Measurements from ENCODE around the gene ORC5. TPM values are rescaled to one million over a fixed set of nuclear protein-coding genes. Genes with fewer than 3 reads are reported as not detected.
"Not testable (repeated sequence)": the region's sequence is repeated elsewhere in the genome, so short reads cannot be mapped to it uniquely, and the experiment has no call there.

Gene ORC5
- total RNA-seq, 1 donor from 2014 or later = 16.7 TPM

GRCh38 chr7:104242638-104243037 is 34.8 kb upstream of the ORC5 start:
- Histone ChIP-seq H3K4me3 (ENCODE audit: low read depth, low read length) (no peak overlapping the region), H3K36me3 (ENCODE audit: control insufficient read depth, insufficient read depth, low read length) (no peaks in the 10 kb centered on the region), H3K27me3 (ENCODE audit: control insufficient read depth, insufficient read depth, low read length) (peaks cover 2% of the 10 kb centered on the region)
- TF ChIP-seq CTCF (IDR thresholded peaks at IDR 0.05; ENCODE audit: insufficient read depth, low read length, poor library complexity, severe bottlenecking) = no peak
- no peak for DNase-seq (ENCODE audit: low read depth)

GRCh38 chr7:104241538-104242209 is 33.9 kb upstream of the ORC5 start:
- no peak overlapping the region for H3K4me3 ChIP-seq (ENCODE audit: low read depth, low read length)
- H3K36me3 ChIP-seq (ENCODE audit: control insufficient read depth, insufficient read depth, low read length) = no peaks in the 10 kb centered on the region
- peaks cover 2% of the 10 kb centered on the region for H3K27me3 ChIP-seq (ENCODE audit: control insufficient read depth, insufficient read depth, low read length)
- no peak for DNase-seq (ENCODE audit: low read depth)
- TF ChIP-seq CTCF (IDR thresholded peaks at IDR 0.05; ENCODE audit: insufficient read depth, low read length, poor library complexity, severe bottlenecking) = no peak

- Histone ChIP-seq H3K4me3 (ENCODE audit: low read depth, low read length) (no peak overlapping the region), H3K27me3 (ENCODE audit: control insufficient read depth, insufficient read depth, low read length) (peaks cover 2% of the 10 kb centered on the region), H3K36me3 (ENCODE audit: control insufficient read depth, insufficient read depth, low read length) (no peaks in the 10 kb centered on the region)
- no peak for DNase-seq (ENCODE audit: low read depth)
- no peak for TF ChIP-seq CTCF (IDR thresholded peaks at IDR 0.05; ENCODE audit: insufficient read depth, low read length, poor library complexity, severe bottlenecking)
Observed at GRCh38 chr7:104241135-104241534, 33.3 kb upstream of the ORC5 start.

GRCh38 chr7:104240401-104240800 is 32.6 kb upstream of the ORC5 start:
- TF ChIP-seq CTCF (IDR thresholded peaks at IDR 0.05; ENCODE audit: insufficient read depth, low read length, poor library complexity, severe bottlenecking) = no peak
- no peaks in the 10 kb centered on the region for H3K36me3 ChIP-seq (ENCODE audit: control insufficient read depth, insufficient read depth, low read length)
- H3K4me3 ChIP-seq (ENCODE audit: low read depth, low read length) = no peak overlapping the region
- peaks cover 2% of the 10 kb centered on the region for H3K27me3 ChIP-seq (ENCODE audit: control insufficient read depth, insufficient read depth, low read length)
- DNase-seq (ENCODE audit: low read depth) = no peak

GRCh38 chr7:104234990-104235389 is 27.2 kb upstream of the ORC5 start:
- not testable (repeated sequence) for H3K27me3 ChIP-seq (ENCODE audit: control insufficient read depth, insufficient read depth, low read length); H3K36me3 ChIP-seq (ENCODE audit: control insufficient read depth, insufficient read depth, low read length); DNase-seq (ENCODE audit: low read depth); H3K4me3 ChIP-seq (ENCODE audit: low read depth, low read length)

- peak; percentile 12 for DNase-seq (ENCODE audit: low read depth)
- Histone ChIP-seq H3K4me3 (ENCODE audit: low read depth, low read length) (no peak overlapping the region), H3K36me3 (ENCODE audit: control insufficient read depth, insufficient read depth, low read length) (no peaks in the 10 kb centered on the region), H3K27me3 (ENCODE audit: control insufficient read depth, insufficient read depth, low read length) (no peaks in the 10 kb centered on the region)
- peak; percentile 82 for TF ChIP-seq CTCF (IDR thresholded peaks at IDR 0.05; ENCODE audit: insufficient read depth, low read length, poor library complexity, severe bottlenecking)
Observed at GRCh38 chr7:104231054-104232046, 23.5 kb upstream of the ORC5 start.

All from kidney epithelial cell (primary cell).